ENCODE data around the gene PPIB.

- TF ChIP-seq POLR2A (IDR thresholded peaks at IDR 0.05; ENCODE audit: low read depth, low read length) (no peak), TAF1 (IDR thresholded peaks at IDR 0.05; ENCODE audit: low read depth, low read length) (no peak)
Measured at GRCh38 chr15:64134345-64134829, 28.4 kb downstream of the PPIB start.

Measured in GM12891 (cell line).